Measurements from ENCODE around the gene LCNL1. TPM values are rescaled to one million over a fixed set of nuclear protein-coding genes. Genes with fewer than 3 reads are reported as not detected.

LCNL1 gene
- total and polyA plus RNA-seq, 8 donors, result 0.38 to 2.7 (median 1.2) TPM

GRCh38 chr9:137023157-137023556 lies 40.4 kb downstream of the LCNL1 start:
- ATAC-seq, result no peak
- H3K27me3 ChIP-seq, result no peaks in the 10 kb centered on the region
- no peak for TF ChIP-seq CTCF (IDR thresholded peaks at IDR 0.05)
- H3K27ac ChIP-seq, result no peak overlapping the region
- DNase-seq, result no peak
- H3K9me3 ChIP-seq, result no peaks in the 10 kb centered on the region
- peaks cover 0 to 10% of the 10 kb centered on the region in 2 donors for H3K4me1 ChIP-seq
- intact Hi-C loops (cut with DNase I), result no loop called here
- H3K36me3 ChIP-seq, result peaks cover 0 to 15% of the 10 kb centered on the region in 2 donors
- no peak overlapping the region for H3K4me3 ChIP-seq

- Histone ChIP-seq H3K27ac (no peak overlapping the region), H3K9me3 (no peaks in the 10 kb centered on the region), H3K27me3 (no peaks in the 10 kb centered on the region), H3K36me3 (peaks cover 0 to 15% of the 10 kb centered on the region in 2 donors), H3K4me1 (peaks cover 2 to 13% of the 10 kb centered on the region in 2 donors), H3K4me3 (no peak overlapping the region)
- ATAC-seq, result no peak
- intact Hi-C loops (cut with DNase I), result no loop called here
- TF ChIP-seq CTCF (IDR thresholded peaks at IDR 0.05), result no peak
- DNase-seq, result no peak
Observed at GRCh38 chr9:137023583-137023991, 40.8 kb downstream of the LCNL1 start.

GRCh38 chr9:137025517-137025966 lies 42.7 kb downstream of the LCNL1 start:
- Histone ChIP-seq H3K27ac (no peak overlapping the region), H3K27me3 (no peaks in the 10 kb centered on the region), H3K9me3 (no peaks in the 10 kb centered on the region), H3K4me1 (peaks cover 9 to 32% of the 10 kb centered on the region in 2 donors), H3K4me3 (no peak overlapping the region), H3K36me3 (peaks cover 0 to 10% of the 10 kb centered on the region in 2 donors)
- intact Hi-C loops (cut with DNase I), result no loop called here
- ATAC-seq (no peak), DNase-seq (peak in 1 of 4 donors; percentile 54)
- no peak for TF ChIP-seq CTCF (IDR thresholded peaks at IDR 0.05)

GRCh38 chr9:137026384-137026783 lies 43.6 kb downstream of the LCNL1 start:
- intact Hi-C loops (cut with DNase I), result no loop called here

GRCh38 chr9:137026828-137027227 lies 44.0 kb downstream of the LCNL1 start:
- intact Hi-C loops (cut with DNase I), result no loop called here
- H3K4me3 ChIP-seq, result peak overlapping the region in 1 of 2 donors; percentile 43
- ATAC-seq, result no peak
- no peaks in the 10 kb centered on the region for H3K36me3 ChIP-seq
- H3K4me1 ChIP-seq, result peaks cover 11 to 45% of the 10 kb centered on the region in 2 donors
- no peak overlapping the region for H3K27ac ChIP-seq
- H3K9me3 ChIP-seq, result no peaks in the 10 kb centered on the region
- no peak for DNase-seq
- no peaks in the 10 kb centered on the region for H3K27me3 ChIP-seq
- TF ChIP-seq CTCF (IDR thresholded peaks at IDR 0.05), result no peak

More at GRCh38 chr9:137026384-137026783, 43.6 kb downstream of the LCNL1 start:
- Histone ChIP-seq H3K9me3 (no peaks in the 10 kb centered on the region), H3K27ac (no peak overlapping the region), H3K4me3 (no peak overlapping the region), H3K27me3 (no peaks in the 10 kb centered on the region), H3K36me3 (peaks cover 0 to 1% of the 10 kb centered on the region in 2 donors), H3K4me1 (peaks cover 11 to 40% of the 10 kb centered on the region in 2 donors)
- no peak for DNase-seq
- no peak for TF ChIP-seq CTCF (IDR thresholded peaks at IDR 0.05)
- ATAC-seq, result no peak
